RWPE1 (cell line): ENCODE data around the gene ADCY7.

ENCODE experiments used
- CTCF ChIA-PET: fragments of 350-600 bp; sonication (Branson Sonifier 250); formaldehyde crosslinking; extraction: SDS; loops from one replicate; lab custom pipeline; 2021; lab: Yijun Ruan, JAX
- POLR2A ChIA-PET: fragments of 400-600 bp; formaldehyde crosslinking; extraction: SDS; loops from one replicate; lab custom pipeline; 2020; ENCODE audit warnings: antibody characterized with exemption; ENCODE audit not compliant: low non-redundant PET; lab: Yijun Ruan, JAX
- DNase-seq: peaks from one replicate; pipeline ENCODE4 v3.0.0; 2012; ENCODE audit warnings: low spot score
- H3K27ac ChIP-seq: fragments of 450-650 bp; 2 replicates; pipeline ENCODE4 v1.5.1; 2017
- CTCF ChIP-seq: fragments of 450-650 bp; conservative IDR thresholded peaks from 2 replicates; pipeline ENCODE4 v1.5.1; 2017; ENCODE audit warnings: low read depth, mild to moderate bottlenecking

The ADCY7 gene

GRCh38 chr16:50318796-50319578 is 52.6 kb downstream of the ADCY7 start:
- H3K27ac ChIP-seq: no peak overlapping the region
- POLR2A ChIA-PET: no interaction called here
- TF ChIP-seq CTCF: no peak
- CTCF ChIA-PET: interaction anchor here (0.6 kb wide), 1 partner anchor 200 kb away, joined by 3 read pairs; no protein-coding TSS in a partner anchor
- DNase-seq: no peak

DNA sequence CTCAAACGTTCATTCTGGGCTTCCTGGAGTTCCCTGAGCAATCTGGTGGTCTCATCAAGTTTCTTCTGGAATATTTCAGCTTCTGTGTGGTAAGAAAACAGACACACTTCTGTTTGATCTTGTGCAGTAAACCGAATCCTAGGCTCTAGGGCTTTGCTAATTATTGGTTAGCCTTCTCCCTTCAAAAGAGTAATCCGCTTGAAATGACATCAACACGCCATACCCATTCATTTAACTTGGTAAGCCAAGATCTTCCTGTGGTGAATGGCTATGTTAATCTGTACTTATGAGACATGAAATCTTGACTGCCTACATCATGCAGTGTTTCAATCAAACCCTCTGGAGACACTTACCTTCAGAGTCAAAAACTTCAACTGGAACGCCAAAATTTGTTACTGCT is 54.0 kb downstream of the ADCY7 start:
- DNase-seq: no peak
- ChIA-PET CTCF (no interaction called here), POLR2A (no interaction called here)
- no peak for TF ChIP-seq CTCF
- H3K27ac ChIP-seq: no peak overlapping the region

DNA sequence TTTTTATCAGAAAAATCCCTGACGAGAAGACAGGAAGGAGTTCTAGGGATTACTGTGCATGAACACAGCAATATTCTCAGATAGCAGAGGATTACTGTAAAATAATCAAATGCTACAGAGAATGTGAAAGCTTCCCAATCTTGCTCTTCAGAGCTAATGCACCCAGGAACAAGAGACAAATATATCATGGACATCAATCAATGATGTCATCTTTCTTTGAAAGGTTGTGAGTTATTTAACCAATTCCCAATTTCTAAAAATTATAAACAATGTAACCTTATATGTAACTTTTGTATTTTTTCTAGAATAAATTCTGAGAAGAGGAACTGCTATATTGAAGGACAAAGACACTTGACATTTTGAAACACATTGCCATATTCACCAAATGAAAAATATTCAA is 56.0 kb downstream of the ADCY7 start:
- no peak for DNase-seq
- CTCF ChIA-PET: interaction anchor here (2.3 kb wide), 1 partner anchor 344 kb away, joined by 14 read pairs; no protein-coding TSS in a partner anchor
- POLR2A ChIA-PET: no interaction called here
- TF ChIP-seq CTCF: no peak
- no peak overlapping the region for H3K27ac ChIP-seq

- peak; percentile 47 for DNase-seq
- TF ChIP-seq CTCF: 0 out of 2 replicates have a peak, but pooled peaks have one; percentile 9
- ChIA-PET POLR2A (no interaction called here), CTCF (interaction anchor here (0.7 to 2.3 kb wide), 4 partner anchors 13 to 343 kb away, joined by 3 to 14 read pairs (median 4); no protein-coding TSS in a partner anchor)
- no peak overlapping the region for H3K27ac ChIP-seq
Observed at GRCh38 chr16:50323335-50324011, 57.1 kb downstream of the ADCY7 start.

GRCh38 chr16:50324345-50324744 is 58.0 kb downstream of the ADCY7 start:
- ChIA-PET POLR2A (no interaction called here), CTCF (interaction anchor here (0.7 to 2.3 kb wide), 4 partner anchors 14 to 342 kb away, joined by 3 to 14 read pairs (median 4); no protein-coding TSS in a partner anchor)
- H3K27ac ChIP-seq: no peak overlapping the region
- TF ChIP-seq CTCF: no peak
- no peak for DNase-seq

DNA sequence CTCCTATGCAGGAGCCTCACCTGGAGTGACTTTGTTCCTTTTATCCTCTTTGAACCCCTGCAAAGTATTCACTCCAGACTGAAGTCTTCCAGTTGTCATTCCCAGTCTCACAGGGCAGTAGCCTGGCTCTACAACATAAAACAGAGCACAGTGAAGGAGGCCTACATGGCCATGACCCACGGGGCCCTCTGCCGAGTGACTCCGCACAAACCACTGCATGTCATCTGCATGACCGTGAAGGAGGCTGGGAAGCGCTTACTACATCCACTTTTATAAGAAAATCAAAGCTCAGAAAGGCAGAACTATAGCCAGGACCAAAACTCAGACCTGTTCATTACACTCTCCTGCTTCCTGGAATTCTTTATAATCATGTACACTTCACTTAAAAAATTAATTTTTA is 59.9 kb downstream of the ADCY7 start:
- no peak for TF ChIP-seq CTCF
- H3K27ac ChIP-seq: no peak overlapping the region
- CTCF ChIA-PET: interaction anchor here (0.6 to 1.5 kb wide), 4 partner anchors 13 to 694 kb away, joined by 3 to 5 read pairs (median 4); no protein-coding TSS in a partner anchor
- no peak for DNase-seq
- POLR2A ChIA-PET: no interaction called here
